GM19372 (cell line): ENCODE measurements around the gene HAO2.
"Not testable (repeated sequence)": the region's sequence is repeated elsewhere in the genome, so short reads cannot be mapped to it uniquely, and the experiment has no call there.

Experiments used
- ATAC-seq: cut with Tn5 transposase; IDR thresholded peaks from one replicate; pipeline ENCODE4 v1.9.1; 2021; ENCODE audit warnings: mild to moderate bottlenecking, low read depth, moderate library complexity; ENCODE audit not compliant: unreplicated experiment

The HAO2 gene

GRCh38 chr1:119376594-119376993 is 8.0 kb downstream of the HAO2 start:
- ATAC-seq: no peak

GRCh38 chr1:119377594-119377993 is 9.0 kb downstream of the HAO2 start:
- ATAC-seq: not testable (repeated sequence)

- no peak for ATAC-seq
Measured at GRCh38 chr1:119379117-119379516, 10.5 kb downstream of the HAO2 start.

GRCh38 chr1:119380304-119380703 is 11.7 kb downstream of the HAO2 start:
- ATAC-seq: no peak

- no peak for ATAC-seq
Measured at GRCh38 chr1:119380983-119381662, 12.5 kb downstream of the HAO2 start.

GRCh38 chr1:119384591-119384990 is 16.0 kb downstream of the HAO2 start:
- no peak for ATAC-seq

GRCh38 chr1:119385650-119386049 is 17.1 kb downstream of the HAO2 start:
- no peak for ATAC-seq

- no peak for ATAC-seq
Measured at GRCh38 chr1:119387858-119388257, 19.3 kb downstream of the HAO2 start.

- no peak for ATAC-seq
Measured at GRCh38 chr1:119388450-119388849, 19.9 kb downstream of the HAO2 start.

- no peak for ATAC-seq
Measured at GRCh38 chr1:119390526-119390925, 21.9 kb downstream of the HAO2 start.

- ATAC-seq: no peak
Measured at GRCh38 chr1:119391749-119392148, 23.2 kb downstream of the HAO2 start.

- ATAC-seq: no peak
Measured at GRCh38 chr1:119394085-119394484, 25.5 kb downstream of the HAO2 start.

GRCh38 chr1:119396982-119397381 is 28.4 kb downstream of the HAO2 start:
- ATAC-seq: no peak

- no peak for ATAC-seq
Measured at GRCh38 chr1:119397986-119398385, 29.4 kb downstream of the HAO2 start.

- ATAC-seq: no peak
Measured at GRCh38 chr1:119404736-119405135, 36.2 kb downstream of the HAO2 start.

- no peak for ATAC-seq
Measured at GRCh38 chr1:119409731-119410130, 41.1 kb downstream of the HAO2 start.

GRCh38 chr1:119410961-119411360 is 42.4 kb downstream of the HAO2 start:
- no peak for ATAC-seq

- ATAC-seq: no peak
Measured at GRCh38 chr1:119414950-119415349, 46.4 kb downstream of the HAO2 start, which contains the start of gene HSD3B2. Gene HSD3B2, plus strand, starts transcription at chr1:119415150. Its CDS starts 270 bp downstream, at chr1:119415420.

- no peak for ATAC-seq
Measured at GRCh38 chr1:119416006-119416640, 47.5 kb downstream of the HAO2 start.

GRCh38 chr1:119419109-119419508 is 50.5 kb downstream of the HAO2 start:
- ATAC-seq: no peak

GRCh38 chr1:119420638-119421037 is 52.1 kb downstream of the HAO2 start:
- ATAC-seq: no peak

- no peak for ATAC-seq
Measured at GRCh38 chr1:119422631-119423030, 54.0 kb downstream of the HAO2 start.
